Middle frontal gyrus (tissue), 1 donor: ENCODE results near the gene SNAP29.
"Not testable (repeated sequence)": the region's sequence is repeated elsewhere in the genome, so short reads cannot be mapped to it uniquely, and the experiment has no call there.

Experiments
- DNase-seq: peaks from one replicate; pipeline ENCODE4 v3.0.0-alpha.2; 2015; ENCODE audit warnings: low spot score; ENCODE audit errors: extremely low spot score

SNAP29 gene

DNA sequence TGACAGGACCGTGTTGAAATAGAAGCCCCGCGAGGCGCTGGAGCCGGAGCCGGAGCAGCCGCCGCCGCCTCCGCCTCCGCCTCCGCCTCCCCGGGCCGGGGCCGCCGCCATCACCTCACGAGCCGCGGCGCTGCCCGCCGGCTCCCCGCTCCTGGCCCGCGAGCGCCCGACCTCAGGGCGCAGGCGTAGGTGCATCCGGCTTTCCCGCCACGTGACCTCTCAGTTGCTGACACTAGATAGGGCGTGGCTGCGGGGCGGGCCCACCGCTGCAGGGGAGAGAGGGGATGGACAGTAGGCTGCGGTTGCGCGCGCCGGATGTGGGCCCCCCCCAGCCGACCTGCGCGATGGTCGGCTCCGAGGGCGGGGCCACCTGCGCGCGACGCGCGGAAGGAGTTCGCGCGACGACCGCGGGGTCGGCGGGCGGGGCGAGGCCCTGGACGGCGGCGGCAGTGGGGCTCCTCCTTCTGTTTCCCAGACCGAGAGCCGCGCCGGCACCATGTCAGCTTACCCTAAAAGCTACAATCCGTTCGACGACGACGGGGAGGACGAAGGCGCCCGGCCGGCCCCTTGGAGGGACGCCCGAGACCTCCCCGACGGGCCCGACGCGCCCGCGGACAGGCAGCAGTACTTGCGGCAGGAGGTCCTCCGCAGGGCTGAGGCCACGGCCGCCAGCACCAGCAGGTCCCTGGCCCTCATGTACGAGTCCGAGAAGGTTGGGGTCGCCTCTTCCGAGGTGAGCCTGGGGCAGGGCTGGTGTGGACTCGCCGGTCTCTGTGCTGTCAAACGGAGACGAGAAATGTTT, at the start of gene SNAP29, which contains the start of gene PI4KA:
Gene SNAP29 (plus strand): TSS at position 393 of the 802 bp plus-strand sequence. CDS start 104 bp downstream, at position 497.
Gene PI4KA (minus strand): TSS at position 197 of the 802 bp plus-strand sequence. CDS start 86 bp downstream, at position 111.
- peak; percentile 97 for DNase-seq

DNA sequence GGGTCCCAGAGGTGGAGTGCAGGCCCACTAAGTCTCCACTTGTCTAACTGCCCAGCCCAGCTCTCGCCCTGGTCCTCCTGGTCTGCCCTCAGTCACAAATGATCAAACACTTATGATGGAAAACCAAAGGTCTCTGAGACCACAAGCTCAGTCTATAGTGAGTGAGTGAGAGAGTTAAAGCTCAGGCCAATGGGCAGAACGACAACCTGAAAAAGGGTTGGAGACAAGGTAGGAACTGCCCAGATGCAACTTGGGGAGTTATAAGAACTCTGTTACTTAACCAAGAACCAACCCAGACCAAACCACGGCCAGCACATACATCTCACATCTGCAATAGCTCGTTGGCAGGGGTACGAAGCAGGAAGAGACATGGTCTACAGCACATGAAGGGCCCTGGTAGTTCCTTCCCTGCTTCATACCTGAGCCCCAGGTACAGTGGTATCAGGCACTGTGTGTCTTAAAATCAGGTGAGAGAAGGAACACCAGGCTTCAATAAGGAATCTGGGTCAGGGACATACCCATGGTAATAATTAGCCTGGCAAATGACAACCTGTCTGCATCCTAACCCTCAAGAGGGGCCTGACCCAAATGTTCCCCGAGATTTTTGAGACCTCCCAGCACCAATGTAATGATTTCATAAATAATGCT, 49.1 kb upstream of the SNAP29 start:
- no peak for DNase-seq

DNA sequence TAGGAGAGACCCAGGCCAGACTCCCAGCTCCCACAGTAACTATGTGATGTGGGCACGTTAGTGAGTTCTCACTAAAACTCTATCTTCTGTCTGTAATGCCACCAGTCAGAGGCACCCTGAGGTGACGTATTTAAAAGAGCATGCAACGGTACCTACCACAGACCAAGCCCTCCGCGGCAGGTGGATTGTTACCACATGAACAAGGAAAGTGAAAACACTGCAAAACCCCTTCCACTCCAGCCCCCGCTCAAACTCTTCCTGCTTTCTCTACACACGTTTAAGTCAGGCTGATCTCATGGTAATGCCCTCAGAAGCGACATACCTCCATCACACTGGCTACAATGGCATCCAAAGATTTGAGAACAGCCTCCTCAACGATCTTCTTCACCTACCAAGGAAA, 48.2 kb upstream of the SNAP29 start:
- no peak for DNase-seq

DNA sequence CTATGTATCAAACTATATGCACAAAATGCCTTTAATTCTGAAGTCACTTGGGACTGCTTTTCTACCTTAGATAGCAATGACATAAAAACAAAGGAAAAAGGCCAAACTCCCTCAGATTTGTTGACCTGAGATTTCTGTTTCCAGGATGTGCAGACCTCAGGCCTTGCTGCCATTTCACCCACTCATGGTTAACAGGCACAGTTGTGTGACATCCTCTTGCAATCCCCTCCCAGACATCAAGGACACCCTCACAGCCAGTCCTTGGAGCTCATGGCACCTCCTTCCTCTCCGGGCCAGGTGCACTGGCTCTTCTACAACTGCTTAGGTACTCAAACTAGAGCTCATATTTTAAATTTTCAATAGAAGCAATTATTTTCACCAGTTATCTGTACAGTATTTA, 47.6 kb upstream of the SNAP29 start:
- no peak for DNase-seq

DNA sequence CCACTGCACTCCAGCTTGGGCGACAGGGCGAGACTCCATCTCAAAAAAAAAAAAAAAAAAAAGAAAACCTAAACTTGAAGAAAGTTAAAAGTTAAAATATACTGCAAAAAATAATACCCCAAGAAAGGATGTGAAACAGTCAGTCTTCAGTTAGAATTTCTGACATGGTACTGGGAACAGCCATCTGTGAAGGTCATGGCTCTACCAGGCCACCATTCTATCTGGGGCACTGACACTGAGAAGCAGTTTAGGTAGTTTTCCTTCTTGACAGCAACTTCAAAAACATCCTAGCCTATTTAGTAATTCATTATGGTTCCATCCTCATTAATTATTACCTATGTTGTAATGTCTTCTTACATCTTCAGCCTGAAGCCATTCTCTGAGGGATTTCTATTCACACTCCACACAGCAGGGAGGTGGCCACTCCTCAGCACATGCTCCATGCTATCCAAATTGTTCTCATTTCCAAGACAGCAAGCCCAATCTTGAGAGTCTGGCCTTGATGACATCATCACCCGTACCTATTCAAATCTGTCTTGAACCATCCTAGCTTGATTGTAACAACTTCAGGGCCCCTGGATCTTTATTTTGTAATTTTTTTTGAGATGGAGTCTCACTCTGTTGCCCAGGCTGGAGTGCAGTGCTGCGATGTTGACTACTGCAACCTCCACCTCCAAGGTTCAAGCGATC, 46.7 kb upstream of the SNAP29 start:
- no peak for DNase-seq

DNA sequence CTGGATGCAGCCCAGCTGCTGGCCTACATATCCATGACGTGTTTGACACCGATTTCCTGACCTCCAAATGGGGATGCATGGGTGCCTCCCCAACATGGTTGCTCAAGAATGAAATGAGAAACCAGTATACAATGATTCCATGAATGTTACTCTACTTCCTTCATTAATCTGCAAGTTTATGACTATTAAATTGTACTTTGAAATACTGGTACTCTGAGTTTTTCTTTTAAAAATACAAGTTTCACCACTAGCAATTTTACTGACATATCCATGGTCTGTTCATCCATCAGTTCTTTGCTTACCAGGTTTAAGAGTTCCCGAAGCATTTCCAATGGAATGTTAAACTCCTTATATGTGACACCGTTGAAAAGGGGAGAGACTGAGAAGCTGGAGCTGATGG, 45.8 kb upstream of the SNAP29 start:
- DNase-seq: no peak

DNA sequence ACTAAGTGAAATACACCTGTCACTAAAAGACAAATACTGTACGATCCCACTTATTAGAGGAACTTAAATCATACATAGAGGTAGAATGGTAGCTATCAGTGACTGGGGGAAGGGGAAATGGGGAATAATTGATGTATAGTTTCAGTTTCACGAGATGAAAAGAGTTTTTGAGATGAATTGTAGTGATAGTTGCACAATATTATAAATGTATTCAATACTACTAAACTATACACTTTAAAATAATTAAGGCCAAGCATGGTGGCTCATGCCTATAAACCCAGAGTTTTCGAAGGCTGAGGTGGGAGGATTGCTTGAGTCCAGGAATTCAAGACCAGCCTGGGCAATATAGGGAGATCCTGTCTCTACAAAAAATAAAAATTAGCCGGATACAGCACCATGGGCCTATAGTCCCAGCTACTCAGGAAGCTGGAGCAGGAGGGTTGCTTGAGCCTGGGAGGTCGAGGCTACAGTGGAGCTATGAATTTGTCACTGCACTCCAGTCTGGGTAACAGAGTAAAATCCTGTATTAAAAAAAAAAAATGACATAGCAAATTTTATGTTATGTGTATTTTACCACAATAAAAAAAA, 44.5 kb upstream of the SNAP29 start:
- DNase-seq: no peak

DNA sequence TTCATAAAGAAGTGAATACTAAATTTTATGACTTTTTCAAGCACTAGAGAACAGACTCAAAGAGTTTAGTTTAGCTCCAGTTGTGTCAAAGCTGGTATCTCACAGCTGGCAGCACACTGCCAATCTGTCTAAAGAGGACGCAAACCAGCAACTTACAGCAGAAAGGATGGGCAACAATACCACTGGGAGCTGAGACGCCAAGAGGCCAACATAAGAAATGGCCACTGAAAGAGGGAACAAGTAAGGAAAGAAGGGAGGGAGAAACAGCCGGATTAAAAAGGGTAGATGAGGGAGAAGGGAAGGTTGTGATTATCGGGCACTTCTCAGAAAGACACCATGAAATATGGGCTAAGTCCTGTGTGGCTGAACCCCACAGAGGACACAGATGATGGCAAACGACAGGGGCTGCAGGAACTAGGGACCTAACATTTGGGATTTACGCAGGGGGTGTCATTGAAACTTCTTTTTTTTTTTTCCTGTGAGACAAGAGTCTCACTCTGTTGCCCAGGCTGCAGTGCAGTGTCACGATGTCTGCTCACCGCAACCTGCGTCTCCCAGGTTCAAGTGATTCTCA, 43.2 kb upstream of the SNAP29 start:
- DNase-seq: no peak

DNA sequence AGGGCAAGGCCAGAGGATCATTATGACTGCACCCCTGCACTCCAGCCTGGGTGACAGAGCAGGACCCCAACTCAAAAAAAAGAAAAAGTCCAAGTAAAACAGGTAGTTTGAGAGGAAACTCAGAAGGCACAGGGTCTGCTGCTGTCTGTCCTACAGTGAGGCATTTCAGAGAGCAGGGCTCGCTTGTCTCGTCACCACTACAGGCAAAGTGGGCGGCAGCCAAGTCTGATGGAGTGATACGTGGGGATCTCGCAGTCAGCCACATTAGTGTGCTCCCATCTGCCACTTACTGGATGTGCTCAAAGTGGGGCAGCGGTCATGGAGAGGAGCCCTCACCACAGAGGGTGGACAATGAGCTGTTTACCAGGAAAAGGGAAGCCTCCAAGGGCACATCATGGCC, 42.2 kb upstream of the SNAP29 start:
- DNase-seq: no peak

DNA sequence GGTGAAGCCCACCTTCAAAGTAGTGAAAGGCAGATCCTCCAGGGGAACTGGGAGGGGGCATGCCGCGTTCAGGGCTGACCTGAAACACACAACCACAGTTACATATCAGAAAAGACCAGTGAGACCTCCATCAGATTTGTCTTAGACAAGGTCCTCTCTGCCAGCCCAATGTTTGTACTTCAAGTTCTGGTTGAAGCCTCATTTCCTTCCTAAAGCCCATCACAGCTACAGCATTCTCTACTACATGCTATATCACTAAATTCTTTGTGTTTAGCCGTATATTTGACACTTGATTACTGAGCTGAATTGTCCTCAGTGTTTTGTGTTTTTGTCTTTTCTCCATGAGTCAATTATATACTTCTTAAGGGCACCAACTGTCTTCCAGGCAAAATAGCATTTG, 40.3 kb upstream of the SNAP29 start:
- DNase-seq: no peak

DNA sequence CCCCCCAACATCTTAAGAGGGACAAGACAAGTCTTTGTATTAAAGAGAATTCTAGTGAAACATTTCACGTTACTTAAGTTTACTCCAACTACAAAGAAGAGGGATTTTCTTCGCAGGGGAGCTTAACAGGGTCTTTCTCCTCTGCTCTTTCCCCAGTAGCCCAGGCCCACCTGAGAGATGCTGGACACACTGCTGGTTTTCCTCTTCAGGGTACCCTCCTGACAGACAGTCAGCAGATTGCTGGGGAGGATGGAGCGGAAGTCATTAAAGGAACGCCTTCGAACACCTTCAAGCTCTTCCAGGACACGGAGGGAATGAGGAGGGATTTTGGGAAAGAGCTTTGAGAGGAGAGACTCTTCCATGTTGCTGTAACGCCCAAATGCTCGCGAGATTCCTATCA, 39.3 kb upstream of the SNAP29 start:
- no peak for DNase-seq

DNA sequence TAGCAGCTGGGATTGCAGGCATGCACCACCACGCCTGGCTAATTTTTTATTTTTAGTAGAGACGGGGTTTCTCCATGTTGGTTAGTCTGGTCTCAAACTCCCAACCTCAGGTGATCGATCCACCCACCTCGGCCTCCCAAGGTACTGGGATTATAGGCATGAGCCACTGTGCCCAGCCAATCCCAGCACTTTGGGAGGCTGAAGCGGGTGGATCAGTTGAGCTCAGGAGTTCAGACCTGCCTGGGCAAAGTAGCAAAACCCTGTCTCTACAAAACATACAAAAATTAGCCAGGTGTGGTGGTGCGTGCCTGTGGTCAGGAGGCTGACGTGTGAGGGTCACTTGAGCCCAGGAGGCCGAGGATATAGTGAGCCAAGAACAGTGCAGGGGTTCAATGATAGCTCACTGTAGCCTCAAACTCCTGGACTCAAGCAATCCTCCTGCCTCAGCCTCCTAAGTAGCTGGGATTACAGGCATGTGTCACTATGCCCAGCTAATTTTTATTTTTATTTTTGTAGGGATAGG, 37.0 kb upstream of the SNAP29 start:
- not testable (repeated sequence) for DNase-seq

DNA sequence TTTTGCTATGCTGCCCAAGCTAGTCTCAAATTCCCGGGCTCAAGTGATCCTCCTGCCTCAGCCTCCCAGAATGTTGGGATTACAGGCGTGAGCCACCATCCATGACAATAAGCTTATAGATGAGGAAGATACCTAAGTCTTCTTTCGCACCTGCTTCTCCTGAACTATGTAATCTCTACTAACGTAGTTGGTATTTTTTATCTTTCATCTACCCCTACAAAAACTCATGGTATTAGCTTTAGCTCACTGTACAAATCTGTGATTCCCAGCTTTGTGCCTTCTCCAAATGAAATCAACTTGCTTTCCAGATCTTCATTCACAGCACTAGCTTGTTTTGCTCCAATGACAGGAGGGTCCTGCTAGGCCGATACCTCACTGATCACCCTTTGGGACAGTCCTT, 36.6 kb upstream of the SNAP29 start:
- DNase-seq: no peak

DNA sequence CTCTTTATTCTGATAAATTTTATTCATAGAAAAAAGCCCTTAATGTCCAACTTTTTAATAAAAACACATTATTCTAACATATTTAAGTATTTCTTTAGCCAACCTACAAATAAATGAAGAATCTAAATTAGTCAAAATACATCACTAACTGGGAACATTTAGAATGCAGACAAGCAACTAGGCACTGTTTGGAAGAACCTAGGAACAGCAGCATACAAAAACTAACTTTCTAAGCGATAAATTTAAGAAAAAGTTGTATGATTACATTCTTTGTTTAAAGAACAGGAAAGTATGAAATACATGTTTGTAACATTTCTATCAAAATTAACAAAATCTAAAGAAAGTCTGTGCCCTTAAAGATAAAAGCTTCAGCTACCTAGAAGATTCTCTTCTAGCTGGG, 35.5 kb upstream of the SNAP29 start:
- DNase-seq: no peak

DNA sequence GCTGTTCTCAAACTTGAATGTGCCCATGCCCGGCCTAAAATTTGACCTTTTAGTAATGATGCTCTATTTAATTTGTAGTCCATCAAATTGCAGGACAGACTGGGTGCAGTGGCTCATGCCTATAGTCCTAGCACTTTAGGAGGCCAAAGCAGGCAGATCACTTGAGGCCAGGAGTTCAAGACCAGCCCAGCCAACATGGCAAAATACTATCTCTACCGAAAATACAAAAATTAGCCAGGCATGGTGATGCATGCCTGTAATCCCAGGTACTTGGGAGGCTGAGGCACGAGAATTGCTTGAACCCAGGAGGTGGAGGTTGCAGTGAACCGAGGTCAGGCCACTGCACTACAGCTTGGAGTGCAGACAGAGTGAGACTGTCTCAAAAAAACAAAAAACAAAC, 33.6 kb upstream of the SNAP29 start:
- DNase-seq: not testable (repeated sequence)

DNA sequence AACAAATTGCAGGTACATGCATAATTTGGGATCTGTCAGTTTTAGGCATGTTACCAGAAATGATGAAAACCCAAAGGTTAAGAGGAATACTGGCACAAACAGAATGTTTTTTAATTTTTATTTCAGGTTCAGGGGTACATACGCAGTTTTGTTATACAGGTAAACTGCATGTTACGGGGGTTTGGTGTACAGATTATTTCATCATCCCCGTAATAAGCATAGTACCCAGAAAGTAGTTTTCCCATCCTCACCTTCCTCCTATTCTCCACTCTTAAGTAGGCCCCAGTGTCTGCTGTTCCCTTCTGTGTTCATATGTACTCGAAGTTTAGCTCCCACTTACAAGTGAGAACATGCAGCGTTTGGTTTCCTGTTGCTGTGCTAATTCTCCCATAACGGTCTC, 33.2 kb upstream of the SNAP29 start:
- DNase-seq: no peak

DNA sequence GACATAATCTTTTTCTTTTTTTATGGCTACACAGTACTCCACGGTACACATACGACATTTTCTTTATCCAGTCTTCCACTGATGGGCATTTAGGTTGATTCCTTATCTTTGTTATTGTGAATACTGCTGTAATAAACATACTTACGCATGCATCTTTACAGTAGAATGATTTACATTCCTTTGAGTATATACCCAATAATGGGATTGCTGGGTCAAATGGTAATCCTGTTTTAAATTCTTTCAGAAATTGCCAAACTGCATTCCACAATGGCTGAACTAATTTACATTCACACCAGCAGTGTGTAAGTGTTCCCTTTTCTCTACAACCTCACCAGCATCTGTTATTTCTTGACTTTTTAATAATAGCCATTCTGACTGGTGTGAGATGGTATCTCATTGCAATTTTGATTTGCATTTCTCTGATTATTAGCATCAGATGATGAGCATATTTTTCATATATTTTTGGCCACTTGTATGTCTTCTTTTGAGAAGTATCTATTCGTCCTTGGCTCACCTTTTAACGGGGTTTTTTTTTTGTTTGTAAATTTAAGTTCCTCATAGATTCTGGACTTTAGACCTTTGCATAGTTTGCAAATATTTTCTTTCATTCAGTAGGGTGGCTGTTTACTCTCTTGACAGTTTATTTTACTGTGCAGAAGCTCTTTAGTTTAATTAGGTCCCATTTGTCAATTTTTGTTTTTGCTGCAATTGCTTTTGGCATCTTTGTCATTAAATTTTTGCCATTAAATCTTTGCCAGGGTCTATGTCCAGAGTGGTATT, 32.2 kb upstream of the SNAP29 start:
- not testable (repeated sequence) for DNase-seq

DNA sequence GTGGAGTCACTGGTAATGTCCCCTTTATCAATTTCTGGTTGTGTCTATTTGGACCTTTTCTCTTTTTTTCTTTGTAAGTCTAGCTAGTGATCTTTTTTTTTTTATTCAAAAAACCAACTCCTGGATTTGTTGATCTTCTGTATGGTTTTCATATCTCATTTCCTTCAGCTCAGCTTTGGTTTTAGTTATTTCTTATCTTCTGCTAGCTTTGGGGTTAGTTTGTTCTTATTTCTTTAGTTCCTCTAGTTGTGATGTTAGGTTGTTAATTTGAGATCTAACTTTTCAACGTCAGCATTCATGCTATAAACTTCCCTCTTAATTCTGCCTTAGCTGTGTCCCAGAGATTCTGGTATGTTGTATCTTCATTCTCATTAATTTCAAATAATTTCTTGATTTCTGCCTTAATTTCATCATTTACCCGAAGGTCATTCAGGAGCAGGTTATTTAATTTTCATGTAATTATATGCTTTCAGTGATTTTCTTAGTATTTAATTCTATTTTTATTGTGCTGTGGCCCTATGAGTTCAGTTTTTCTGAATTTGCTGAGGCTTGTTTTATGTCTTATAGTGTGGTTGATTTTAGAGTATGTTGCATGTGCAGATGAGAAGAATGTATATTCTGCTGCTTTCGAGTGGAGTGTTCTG, 29.2 kb upstream of the SNAP29 start:
- no peak for DNase-seq

DNA sequence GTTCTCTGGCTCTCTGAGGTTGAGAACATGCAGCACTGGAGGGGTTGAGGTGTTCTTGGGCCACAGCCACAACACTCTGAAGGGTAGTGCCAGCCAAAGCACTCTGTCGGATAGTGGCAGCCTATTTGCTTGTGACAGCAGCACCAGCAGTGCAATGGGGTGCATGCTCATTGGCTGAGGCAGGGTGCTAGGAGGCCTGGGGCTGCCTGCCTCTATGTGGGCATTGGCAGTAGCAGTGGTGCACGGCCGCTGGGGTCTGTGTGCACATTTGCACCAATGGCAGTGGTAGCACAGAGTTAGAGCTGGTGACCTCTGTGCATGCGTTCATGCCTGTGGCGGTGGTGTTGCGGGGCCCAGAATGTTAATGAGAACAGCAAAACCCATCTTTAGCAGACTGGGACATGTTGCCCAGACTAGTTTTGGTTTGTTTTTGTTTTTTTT, 25.6 kb upstream of the SNAP29 start:
- DNase-seq: no peak

DNA sequence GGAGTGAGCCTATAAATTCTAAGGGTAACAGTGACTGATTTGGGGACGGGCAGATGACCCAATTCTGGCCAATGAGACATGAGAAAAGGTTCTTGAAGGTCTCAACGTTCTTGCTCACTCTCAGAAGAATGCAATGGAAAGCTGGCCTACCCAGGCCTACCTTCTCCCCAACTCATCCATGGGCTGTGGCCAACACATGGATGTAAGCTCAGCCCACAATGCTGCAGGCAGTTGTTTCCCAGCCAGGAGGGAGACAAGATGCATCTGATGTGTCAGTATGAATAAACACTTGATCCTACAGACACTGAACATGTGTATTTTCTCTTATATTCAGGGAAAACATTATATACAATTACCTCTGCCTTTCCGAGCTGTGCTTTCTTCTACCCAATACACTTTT, 24.6 kb upstream of the SNAP29 start:
- DNase-seq: no peak
